GM10248 (cell line): ENCODE measurements around the gene AATK.

Experiments
- CTCF ChIA-PET: fragments of 300-600 bp; sonication (Branson Sonifier 250); formaldehyde crosslinking; extraction: SDS; loops from one replicate; lab custom pipeline; 2021; ENCODE audit warnings: antibody characterized with exemption; lab: Yijun Ruan, JAX
- POLR2A ChIA-PET: fragments of 350-650 bp; sonication (Branson Sonifier 250); formaldehyde crosslinking; extraction: SDS; loops from one replicate; lab custom pipeline; 2020; ENCODE audit warnings: antibody characterized with exemption; lab: Yijun Ruan, JAX
- DNase-seq: peaks from one replicate; pipeline ENCODE4 v3.0.0; 2012; ENCODE audit errors: extremely low spot score
- CTCF ChIP-seq: IDR thresholded peaks from 2 replicates; pipeline ENCODE4 v1.5.1; 2012; ENCODE audit warnings: mild to moderate bottlenecking, low read depth; ENCODE audit errors: extremely low read depth, missing control alignments, control extremely low read depth

The AATK gene

GRCh38 chr17:81207610-81208581, 41.9 kb upstream of the AATK start:
- POLR2A ChIA-PET: no interaction called here
- no peak for DNase-seq
- CTCF ChIA-PET: no interaction called here
- no peak for TF ChIP-seq CTCF

GRCh38 chr17:81206657-81207056, 40.6 kb upstream of the AATK start:
- no peak for TF ChIP-seq CTCF
- POLR2A ChIA-PET: no interaction called here
- DNase-seq: no peak
- CTCF ChIA-PET: no interaction called here

- ChIA-PET CTCF (no interaction called here), POLR2A (no interaction called here)
- no peak for TF ChIP-seq CTCF
- DNase-seq: no peak
These were observed 40.1 kb upstream of the AATK start for GRCh38 chr17:81206166-81206565.

- DNase-seq: no peak
- ChIA-PET CTCF (interaction anchor here (1.0 kb wide), 1 partner anchor 62 kb away, joined by 3 read pairs; no protein-coding TSS in a partner anchor), POLR2A (no interaction called here)
- no peak for TF ChIP-seq CTCF
These were observed 38.6 kb upstream of the AATK start for GRCh38 chr17:81204578-81204977.

- no peak for TF ChIP-seq CTCF
- ChIA-PET POLR2A (no interaction called here), CTCF (no interaction called here)
- no peak for DNase-seq
These were observed 37.1 kb upstream of the AATK start for GRCh38 chr17:81203136-81203535.

GRCh38 chr17:81202318-81202717, 36.3 kb upstream of the AATK start:
- TF ChIP-seq CTCF: no peak
- CTCF ChIA-PET: no interaction called here

More at GRCh38 chr17:81202318-81202717, 36.3 kb upstream of the AATK start:
- no peak for DNase-seq
- POLR2A ChIA-PET: no interaction called here
